H4 (cell line): Measurements from ENCODE around the gene PPP6R3. TPM values are rescaled to one million over a fixed set of nuclear protein-coding genes. Genes with fewer than 3 reads are reported as not detected.
"Not testable (repeated sequence)": the region's sequence is repeated elsewhere in the genome, so short reads cannot be mapped to it uniquely, and the experiment has no call there.

Experiments
- DNase-seq: peaks from one replicate; pipeline ENCODE4 v3.0.0-alpha.2; 2015; ENCODE audit warnings: low spot score
- total RNA-seq: library from RNA; depleted of rRNA; stranded (reverse); fragments of >200 nt; shearing (Covaris generic); gene quantifications from 2 replicates; pipeline ENCODE4 v1.2.3, GENCODE V29; 2014

Gene PPP6R3
- total RNA-seq, 1 experiment from 2014 or later = 82.5 TPM

DNA sequence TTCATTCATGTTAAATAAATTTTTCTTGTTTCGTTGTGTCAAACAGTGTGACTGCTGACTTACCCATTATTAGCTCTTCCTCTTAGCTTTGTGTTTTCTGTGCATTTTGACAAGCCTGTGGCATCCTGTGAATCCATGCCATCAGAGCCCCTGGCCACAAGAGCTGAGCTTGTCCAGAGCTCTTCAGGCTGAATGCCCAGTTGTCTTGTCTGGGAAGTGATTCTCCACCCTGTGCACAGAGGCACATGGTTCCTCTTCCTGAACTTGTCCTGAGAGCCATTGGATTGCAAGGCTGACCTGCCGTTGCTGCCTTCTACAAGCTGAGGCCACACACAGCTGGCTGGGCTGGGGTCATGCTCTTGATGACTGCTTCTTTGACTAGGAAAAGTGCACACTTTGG is 64.1 kb downstream of the PPP6R3 start:
- DNase-seq = no peak

DNA sequence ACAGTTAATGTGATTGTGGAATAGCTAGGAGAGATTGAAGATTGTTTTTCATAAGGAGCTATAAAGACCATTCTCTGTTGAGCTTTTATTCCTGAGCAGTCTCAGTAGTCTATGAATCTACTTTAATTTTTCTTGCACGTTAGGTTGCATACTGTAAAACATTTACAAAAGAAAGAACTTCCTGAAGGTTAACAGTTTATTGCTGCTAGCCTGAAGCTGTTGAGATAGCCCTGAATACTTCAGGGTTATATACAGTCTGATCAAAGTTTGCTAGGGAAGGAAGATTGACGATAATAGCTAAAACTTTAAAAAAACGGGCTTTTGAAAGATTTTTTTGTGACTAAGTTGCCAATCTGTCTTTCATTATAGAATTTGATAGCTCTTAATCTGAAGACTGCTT is 64.8 kb downstream of the PPP6R3 start:
- DNase-seq = no peak

DNA sequence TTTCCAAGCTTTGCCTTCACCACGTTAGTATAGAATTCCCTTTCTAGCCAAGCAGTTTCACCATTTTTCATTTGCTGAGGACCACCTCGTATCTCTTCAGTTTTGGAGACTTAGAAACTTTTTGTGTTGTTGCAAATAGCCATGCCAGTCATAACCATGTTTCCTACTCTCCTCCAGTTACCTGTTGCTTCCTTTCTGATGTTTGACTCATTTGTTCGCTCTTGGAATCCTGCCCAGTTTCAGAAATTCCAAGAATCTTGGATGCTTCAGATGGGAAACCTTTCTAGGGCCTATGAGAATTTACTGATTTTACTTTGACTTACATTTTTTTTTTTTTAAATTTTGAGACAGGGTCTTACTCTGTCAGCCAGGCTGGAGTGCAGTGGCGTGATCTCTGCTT is 65.4 kb downstream of the PPP6R3 start:
- DNase-seq = no peak

DNA sequence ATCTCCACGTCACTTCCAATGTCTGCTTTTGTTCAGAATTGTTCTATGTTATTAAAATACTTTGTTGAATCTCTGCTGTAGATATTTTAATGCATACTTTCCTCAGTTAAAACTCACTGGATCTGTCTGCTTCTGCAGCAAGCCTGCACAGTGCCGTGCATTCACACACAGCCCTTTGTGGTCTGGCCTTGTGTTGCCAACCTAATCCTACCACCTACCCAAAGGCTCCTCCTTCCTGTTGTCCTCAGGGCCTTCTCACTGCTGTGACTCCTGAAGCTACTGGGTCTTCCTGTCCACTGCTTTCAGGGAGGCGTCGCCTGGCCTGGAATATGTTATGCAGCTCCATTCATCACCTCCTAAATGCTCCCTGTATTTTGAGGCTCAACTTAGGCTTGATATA is 67.0 kb downstream of the PPP6R3 start:
- DNase-seq = no peak

DNA sequence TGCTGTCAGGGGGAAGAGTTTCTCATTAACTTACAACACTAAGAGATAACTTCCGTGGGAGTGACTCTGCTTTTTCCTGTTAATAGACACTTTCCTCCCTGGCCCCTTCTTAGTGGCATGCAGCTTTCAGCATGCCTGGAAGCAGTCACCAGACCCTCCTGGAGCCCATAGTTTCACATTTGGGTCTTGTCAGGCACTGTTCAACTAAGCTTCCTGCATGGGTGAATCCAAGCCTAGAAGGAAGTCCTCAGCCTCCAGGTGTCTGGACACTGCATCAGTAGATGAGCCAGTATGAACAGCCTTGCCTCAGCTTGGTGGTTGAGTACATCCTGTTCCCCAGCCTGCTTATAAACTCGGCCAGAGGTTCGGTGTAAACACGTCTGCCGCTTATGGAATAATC is 68.1 kb downstream of the PPP6R3 start:
- no peak for DNase-seq

DNA sequence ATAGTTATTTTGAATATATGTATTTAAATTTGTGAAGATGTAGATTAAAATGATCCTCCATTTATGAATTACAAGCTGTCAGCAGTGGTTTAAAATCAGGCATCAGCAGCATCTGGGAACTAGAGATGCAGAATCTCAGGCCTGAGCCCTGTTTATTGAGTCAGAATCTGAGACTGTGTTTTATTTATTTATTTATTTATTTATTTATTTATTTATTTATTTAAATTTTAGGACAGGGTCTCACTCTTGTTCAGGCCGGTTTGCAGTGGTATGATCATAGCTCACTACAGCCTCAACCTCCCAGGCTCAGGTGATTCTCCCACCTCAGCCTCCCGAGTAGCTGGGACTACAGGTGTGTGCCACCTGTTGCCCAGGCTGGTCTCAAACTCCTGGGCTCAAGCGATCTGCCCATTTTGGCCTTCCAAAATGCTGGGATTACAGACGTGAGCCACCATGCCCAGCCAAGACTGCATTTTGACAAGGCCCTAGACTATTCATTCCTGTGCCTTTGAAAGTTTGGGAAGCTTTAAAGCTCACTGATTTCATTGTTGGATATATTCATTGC is 70.7 kb downstream of the PPP6R3 start:
- no peak for DNase-seq

DNA sequence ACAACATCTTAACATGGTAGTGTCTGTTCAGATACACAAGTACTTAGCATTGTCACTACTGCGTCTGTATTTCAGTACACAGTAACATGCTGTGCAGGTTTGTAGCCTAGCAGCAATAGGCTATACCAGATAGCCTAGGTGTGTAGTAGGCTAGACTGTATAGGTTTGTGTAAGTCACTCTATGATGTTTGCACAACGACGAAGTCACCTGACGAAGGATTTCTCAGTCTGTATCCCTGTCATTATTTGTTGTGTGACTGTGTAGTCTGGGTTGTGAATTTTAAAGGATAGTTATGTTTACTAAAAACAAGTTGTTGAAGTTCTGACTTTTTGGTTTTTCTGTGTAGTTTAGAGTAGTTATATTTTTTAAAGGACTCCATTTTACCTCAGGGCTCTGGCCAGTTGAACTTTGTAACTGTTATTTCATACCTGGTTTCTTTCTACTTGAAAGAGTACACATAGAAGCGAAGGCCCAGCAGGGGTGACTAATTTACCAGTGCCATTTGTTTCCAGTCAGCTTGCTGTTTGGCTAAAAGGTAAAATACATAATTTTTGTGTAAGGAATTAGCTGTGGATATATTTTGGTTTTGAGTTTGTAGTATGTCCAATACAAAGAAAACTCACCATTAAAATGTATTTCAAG is 72.3 kb downstream of the PPP6R3 start:
- DNase-seq = no peak

DNA sequence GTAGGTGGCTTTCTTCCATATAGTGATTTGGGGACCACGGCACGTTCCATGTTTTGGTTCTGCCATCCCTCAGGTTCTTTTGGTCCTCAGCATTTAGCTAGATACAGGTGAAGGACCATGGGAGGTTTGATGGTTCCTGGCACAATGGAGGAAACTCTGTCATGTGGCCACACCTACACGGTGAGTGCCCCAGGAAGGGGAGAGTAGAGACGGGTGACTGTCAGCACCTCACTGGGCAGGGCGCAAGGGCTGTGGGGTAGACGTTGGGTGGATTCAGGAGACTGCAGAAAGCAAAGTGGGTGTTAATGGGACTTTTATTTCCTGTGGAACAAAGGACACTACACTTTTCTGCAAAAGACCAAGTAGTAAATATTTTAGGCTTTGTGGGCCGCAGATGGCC is 73.4 kb downstream of the PPP6R3 start:
- DNase-seq = no peak

DNA sequence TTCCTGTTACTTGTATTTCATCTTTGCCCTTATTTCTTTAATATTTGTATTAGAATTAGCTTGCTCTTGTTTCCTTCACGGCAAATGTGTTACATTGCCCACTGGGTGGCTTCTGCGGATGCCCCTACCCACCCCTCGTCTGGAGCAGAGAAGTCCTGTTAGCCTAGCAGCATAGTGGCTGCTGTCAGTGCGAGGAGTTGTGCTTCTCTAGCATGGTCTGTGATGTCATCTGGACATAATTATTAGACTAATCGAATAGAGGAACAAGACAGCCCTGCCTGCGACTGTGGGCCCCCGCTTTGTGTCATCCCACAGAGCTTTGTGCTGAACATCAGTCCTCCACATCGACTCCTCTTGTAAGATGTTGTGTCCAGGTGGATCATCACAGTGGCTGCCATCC is 74.5 kb downstream of the PPP6R3 start:
- no peak for DNase-seq

DNA sequence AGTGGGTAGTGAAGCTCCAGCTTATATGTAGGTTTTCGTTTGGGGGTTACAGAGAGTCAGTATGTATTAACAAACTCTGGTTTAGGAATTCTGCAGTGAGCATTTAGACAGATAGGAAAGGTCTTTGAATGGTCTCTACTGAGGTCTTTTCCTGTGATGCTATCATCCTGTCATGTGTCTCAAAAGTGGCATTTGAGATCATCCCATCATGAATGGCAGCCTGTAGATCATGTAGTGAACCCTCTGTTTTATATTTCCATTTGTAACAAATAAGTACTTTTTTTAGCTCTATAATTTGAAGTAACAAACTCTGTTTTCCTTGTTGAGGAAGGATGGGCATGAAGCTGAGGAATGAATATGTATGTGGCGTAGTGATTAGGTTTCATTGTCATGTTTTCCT is 76.2 kb downstream of the PPP6R3 start:
- DNase-seq = no peak

DNA sequence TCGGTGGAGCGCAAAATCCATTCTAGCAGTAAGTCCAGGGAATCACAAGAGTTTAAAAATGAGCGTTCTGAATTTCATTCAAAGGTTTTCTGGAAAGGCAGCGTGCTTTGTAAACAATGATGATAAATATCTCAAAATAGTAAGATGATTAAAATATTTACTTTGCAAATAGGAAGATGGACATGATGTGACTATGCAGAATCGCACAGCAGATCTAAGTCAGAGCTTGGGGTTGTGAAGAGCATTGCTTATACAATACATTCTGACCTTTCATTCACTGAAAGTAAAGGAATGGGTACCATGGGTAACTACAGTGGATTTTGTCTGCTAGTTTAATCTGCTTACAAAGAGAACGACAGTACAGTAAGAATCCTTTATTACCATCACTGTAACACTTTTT is 77.5 kb downstream of the PPP6R3 start:
- DNase-seq = no peak

DNA sequence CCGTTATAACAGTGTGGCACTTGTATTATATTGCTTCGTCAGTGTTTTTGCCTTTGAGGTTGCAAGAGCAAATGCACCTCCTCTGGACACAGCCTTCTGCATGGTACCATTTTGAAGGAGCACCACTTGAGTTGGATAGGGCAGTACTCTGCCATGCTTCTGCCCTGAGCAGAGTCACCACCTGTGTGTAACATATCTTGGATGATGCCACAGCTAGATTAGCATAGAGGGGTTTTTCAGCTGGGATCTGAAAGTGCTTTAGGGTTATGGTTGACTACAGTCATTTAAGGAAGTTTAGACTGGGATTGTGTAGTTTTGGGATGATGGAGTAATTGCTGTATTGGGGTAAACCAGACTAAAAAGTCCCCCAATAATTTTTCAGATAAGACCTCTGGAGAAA is 78.8 kb downstream of the PPP6R3 start:
- DNase-seq = no peak

DNA sequence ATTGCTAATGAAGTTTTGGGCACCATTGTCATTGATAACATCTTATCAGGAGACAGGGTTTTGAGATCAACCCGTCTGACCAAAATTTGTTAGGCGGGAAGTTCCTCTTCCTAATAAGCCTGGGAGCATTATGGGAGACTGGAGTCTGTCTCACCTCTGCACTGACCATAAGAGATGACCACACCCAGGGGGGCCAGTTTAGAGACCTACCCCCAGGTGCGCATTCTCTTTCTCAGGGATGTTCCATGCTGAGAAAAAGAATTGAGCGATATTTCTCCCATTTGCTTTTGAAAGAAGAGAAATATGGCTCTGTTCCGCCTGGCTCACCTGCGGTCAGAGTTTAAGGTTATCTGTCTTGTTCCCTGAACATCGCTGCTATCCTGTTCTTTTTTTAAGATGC is 80.0 kb downstream of the PPP6R3 start:
- not testable (repeated sequence) for DNase-seq

DNA sequence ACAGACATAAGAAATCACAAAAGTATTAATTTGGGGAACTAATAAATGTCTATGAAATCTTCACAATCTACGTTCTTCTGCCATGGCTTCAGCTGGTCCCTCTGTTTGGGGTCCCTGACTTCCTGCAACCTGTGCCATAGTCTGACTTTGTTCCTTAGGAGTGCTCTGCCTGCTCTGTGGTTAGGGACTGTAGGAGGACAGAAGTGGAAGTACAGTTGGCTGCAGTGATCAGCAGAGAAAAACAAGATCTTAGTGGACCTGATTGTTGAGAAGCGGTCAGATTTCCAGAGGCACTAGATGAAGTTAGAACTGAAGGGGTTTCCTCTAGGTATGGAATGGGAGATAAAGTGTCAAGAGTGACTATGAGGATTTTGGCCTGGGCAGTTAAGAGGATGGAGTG is 80.6 kb downstream of the PPP6R3 start:
- DNase-seq = no peak

DNA sequence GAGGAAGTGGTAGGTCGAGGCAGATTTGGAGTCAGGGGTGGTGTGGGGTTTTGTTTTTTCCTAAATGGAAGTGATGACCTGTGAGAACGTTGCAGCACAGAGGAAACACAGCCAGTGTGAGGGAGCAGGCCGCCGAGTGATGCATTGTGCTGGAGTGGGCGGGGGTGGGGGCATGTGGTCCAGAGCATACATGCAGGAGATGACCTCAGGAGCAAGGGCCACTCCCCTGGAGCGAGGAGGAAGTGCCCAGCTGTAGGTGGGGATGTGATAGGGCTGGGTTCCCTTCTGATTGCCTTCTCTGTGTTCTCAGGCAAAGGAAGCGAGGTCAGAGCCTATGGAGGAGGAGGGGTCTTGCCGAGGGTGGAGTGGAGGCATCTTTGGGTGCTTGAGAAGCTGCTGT is 81.4 kb downstream of the PPP6R3 start:
- no peak for DNase-seq

DNA sequence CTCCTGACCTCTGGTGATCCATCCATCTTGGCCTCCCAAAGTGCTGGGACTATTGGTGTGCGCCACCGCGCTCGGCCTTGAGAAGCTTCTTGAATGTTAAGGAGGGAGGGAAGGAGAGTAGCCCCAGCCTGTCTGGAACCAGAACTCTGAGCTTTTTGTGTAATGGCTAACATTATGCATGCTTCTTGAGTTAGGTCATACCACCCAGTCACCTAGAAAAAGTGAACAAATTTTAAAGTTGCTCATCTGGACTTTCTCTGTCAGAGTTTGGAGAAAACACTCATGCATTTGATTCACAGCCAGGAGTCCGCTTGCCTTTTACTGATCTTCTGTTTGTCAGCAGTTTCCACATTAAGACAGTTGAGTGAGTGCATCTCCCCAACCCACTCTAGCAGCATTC is 82.1 kb downstream of the PPP6R3 start:
- no peak for DNase-seq

DNA sequence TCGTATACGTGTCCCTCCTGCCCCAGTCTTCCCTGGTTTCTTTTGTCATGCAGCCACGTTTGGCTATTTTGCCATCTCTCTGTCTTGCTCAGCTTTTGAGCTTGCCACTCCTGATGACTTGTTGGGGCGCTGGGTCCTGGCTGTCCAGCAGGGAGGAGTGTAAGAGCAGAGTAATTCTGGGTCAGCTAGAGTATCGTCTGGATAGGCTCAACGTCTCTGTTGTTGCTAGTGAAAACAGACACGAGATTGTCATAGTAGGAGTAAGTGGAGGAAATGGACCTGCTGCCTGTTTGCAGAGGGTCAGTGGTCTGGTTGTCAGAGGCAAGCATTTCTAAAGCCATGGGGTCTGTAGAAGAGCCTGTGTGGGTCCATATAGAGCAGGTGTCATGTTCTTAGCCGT is 83.0 kb downstream of the PPP6R3 start:
- no peak for DNase-seq

DNA sequence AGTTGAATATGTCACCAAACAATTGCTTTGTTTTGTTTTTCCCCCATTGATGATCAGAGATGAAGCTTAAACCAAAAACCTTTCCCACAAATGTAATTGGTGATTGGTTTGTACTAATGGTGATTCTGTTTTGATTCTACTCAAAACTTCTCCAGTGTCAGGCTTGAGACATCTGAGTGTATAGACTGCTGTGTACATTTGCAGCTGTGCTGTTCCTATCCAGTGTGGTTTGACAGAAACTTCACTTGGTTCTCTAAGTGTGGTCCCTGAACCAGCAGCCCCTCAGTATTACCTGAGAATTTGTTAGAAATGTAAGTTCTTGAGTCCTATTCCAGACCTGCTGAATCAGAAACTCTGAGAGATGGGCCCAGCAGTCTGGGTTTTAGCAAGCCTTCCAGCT is 84.8 kb downstream of the PPP6R3 start:
- no peak for DNase-seq

DNA sequence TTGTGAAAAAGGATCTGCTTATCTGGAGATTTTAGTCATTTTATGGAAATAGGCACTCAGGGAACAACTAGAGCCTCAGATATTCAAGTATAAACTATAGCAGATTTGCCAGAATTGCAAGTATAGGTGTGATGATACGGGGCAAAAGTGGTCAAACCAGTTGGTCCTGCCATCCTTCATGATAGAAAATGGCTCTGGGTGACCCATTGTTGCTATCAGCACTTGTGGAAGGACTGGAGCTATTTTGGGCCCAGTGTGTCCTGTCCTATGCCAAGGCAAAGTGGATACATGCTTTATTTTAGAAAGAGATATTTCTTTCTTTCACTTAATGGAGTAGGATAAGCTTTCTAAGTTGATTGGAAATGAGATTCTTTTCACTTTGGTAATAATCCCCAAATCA is 85.2 kb downstream of the PPP6R3 start:
- no peak for DNase-seq

DNA sequence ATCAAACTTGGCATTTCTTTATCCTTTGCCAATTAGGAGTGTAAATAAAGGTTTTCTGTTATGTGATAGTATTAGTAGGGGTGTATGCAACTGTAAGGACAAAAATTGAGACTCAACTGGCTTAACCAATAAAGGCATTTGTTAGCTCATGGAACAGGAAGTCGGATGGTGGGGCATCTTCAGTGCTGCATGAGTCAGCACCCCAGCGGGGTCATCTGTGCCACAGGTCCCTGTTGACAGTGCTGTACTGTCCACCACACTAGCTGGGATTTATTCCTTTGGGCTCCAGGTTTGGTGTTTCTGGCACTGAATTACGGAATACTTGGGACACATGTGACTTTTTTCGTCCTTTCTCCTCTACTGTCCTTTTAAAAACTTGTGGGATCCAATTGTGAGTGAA is 86.0 kb downstream of the PPP6R3 start:
- DNase-seq = peak; percentile 13

DNA sequence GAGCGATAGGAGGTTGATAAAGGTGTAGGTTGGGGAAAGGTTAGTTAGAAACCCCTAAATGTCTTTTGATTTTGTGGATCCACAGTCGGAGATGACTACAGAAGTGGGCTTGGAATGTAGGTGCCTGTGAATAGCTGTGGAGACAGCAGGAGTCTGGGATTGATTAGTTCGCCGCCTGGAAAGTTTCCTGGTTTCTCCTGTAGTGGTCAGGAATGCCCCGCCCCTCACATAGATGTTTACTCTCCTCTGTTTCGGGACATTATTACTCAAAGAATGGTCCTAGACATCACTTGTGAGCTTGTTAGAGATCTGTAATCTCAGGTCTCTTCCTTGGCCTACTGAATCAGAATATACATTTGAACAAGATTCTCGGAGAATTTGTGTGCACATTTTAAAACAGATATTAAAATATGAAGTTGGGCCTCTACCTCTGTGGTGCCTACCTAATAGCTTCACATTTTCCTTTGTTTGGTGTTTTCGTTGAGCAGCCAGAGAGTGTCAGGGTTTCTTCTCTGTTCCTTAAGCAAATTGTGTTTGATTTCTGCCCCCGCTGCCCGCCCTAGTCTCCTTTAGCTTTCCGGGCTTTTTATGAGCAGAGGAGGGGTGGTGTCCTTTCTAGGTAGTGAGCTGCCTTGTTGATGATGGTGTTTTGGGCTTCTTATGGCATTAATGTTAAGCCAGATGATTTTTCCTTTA is 89.4 kb downstream of the PPP6R3 start:
- DNase-seq = no peak

DNA sequence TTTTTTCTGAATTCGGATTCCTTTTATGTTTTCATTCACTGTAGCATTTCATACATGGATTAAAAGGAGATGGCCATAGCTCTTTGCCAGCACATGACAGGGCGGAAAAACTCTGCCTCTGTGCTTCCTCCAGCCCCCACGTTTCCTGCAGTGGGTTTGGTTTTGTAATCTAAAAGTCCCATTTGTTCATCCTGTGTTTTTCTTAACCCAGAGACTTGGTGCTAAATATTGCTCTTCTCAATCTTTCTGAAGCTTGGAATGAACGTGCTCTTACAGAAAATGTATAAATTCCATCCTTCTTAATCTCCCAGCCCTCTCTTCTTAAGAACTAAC is 89.9 kb downstream of the PPP6R3 start:
- DNase-seq = no peak

DNA sequence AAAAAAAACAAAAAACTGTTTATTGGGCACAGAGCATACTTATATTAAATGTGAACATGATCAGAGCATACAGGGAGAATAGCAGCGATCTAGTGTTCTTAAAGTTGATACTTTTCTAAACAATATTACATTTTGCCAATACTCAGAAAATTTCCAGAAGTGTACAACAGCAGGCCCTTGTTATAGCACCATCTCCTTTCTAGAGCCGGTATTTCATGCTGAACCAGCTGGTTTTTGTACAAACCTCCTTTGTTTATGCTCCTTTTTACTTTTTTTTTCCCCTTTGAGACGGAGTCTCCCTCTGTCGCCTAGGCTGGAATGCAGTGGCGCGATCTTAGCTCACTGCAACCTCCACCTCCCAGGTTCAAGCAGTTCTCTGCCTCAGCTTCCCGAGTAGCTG is 90.7 kb downstream of the PPP6R3 start:
- DNase-seq = no peak

DNA sequence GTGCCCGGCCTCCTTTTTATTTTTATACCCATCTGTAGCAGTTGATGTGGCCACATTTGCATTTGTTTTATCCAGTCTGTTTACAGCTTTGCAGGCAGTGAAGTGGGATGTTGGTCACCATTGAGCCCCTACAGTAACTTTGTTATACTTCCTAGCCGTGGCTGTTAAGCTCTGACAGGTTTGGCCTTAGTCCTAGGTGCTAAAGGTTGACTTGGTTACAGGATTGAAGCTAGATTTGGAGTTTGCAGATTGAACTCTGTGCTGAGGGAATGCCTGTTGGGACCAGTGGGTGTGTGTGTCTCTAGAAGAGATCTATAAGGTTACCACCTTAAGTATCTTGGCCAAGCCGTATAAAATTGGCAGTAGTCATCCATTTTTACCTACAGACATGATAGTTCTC is 91.2 kb downstream of the PPP6R3 start:
- DNase-seq = no peak
